GM19023 (cell line): Measurements from ENCODE around the gene SEC14L6.

Experiments
- ATAC-seq: cut with Tn5 transposase; IDR thresholded peaks from one replicate; pipeline ENCODE4 v1.9.1; 2021; ENCODE audit warnings: mild to moderate bottlenecking, moderate library complexity; ENCODE audit not compliant: unreplicated experiment

Gene SEC14L6

DNA sequence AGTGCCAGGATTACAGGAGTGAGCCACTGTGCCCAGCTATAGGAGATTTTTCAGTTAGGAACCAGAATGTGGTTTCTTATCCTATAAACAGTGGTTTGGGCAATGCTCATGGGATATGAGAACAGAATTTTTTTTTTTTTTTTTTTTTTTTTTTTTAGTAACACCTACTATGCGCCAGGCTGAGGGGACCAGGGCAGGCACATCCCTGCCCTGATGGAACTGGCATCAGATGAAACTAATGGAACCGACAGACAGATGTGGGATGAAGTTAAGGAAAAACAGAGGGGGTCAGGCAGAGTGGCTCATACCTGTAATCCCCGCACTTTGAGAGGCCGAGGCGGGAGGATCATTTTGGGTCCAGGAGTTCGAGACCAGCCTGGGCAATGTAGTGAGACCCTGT lies 45.9 kb downstream of the SEC14L6 start:
- ATAC-seq, result no peak

DNA sequence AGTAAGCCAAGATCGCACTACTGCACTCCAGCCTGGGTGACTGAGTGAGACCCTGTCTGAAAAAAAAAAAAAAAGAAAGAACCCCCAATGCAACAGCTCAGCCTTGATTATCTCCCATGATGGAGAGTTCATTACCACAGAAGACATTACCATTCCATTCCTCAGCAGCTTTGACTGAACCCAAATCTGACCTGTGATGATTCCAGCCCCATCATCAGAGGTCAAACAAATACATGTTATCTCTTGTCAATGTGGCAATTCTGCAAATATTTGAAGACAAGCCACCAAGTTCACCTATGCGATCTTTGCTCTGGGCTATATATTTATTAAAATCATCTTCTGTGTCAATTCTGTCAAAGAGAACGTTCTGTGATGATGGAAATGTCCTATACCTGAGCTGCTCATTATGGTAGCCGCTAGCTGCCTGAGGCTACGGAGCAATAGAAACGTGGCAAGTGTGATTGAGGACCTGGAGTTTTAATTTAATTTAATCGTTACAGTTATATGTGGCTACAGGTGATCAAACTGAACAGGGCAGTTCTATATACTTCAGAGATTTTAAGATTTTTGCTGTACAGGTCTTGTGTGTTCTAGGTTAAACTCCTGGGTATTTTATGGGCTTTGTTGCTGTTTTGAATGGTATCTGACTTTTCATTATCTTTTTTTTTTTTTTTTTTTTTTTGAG lies 48.9 kb downstream of the SEC14L6 start:
- ATAC-seq, result no peak

DNA sequence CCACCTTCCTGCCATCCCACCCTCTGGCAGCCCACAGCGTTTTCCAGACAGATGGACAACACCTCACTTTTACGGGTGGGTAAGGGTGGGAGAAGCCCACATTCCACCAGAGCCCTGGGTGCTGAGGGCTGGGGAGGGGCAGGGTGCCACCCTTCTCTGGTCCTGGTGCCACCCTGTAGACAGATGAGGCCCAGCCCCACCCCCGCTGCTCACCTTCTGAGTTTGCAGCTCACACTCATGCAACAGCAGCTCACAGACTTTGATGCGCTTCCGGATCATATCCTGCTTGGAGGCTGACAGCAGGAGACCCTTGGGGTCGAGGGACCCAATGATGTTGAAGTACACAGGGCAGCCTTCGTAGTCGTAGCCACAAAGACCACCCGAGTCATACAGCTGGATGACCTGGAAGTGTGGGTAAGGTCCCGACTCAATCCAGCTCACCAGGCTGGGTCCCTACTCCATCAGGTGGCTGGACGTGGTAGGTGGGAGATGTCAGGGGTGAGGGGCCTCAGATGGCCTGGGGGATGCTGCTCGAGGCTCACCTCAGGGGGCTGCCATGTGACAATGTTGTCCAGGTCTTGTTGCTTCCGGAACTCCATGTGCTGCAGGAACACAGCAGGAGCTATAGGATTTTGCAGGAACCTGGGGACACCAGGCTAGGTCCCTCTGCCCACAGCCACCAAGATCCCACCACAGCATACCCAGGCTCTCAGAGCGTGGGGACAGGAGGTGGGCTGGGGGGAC lies 51.3 kb downstream of the SEC14L6 start:
- ATAC-seq, result no peak

DNA sequence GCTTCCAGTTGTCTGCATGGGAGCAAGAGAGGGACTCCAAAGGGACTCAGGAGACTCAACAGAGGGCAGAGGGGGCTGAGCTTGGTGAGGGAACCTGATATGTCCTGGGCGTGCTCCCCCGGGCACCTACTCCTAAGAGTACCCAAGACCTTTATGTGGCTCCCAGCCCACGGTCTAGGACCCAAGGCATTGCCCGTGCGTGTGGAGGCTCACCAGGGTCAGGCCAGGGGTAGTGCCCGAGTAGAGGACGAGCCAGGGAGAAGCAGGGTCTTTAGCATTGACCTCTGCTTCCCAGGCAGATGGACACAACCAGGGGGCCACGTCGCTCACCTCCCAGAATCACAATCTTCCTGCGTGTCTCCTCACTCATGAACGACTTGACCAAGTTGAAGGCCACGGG lies 54.4 kb downstream of the SEC14L6 start:
- ATAC-seq, result no peak

DNA sequence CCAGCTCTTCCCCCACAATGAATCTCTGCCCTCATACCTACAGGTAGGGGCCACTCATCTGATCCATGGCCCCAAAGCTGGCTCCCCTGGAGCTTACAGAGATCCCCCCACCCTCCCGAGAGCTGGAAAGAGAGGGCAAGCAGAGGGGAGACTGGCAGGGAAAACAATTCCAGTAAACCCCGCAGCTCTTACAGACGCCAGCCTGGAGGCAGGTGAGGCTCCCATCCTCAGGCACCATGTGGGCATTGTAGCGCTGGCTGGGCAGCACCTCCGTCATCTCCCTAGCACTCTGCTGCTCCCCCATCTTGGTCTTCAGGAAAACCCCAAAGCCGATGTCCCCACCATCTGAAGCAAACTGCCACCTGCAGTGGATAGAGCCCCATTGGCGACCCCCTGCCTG lies 55.2 kb downstream of the SEC14L6 start:
- no peak for ATAC-seq

DNA sequence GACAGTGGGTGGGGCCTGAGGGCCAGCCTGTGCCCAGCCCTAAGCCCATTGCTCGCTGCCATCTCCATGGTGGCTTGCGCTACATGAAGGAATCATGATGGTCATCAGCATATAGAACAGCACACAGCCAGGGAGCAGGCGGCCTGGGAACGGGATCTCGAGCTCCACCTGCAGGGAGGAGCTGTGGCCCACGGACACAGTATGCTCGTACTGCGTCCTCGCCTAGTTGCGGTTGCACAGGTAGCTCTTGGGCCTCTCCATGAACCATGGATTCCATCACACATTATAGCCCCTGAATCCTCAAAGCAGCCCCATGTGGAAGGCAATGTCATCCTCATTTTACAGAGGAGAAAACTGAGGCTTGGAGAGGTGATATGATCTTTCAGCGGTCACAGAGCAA lies 56.1 kb downstream of the SEC14L6 start:
- ATAC-seq, result no peak

DNA sequence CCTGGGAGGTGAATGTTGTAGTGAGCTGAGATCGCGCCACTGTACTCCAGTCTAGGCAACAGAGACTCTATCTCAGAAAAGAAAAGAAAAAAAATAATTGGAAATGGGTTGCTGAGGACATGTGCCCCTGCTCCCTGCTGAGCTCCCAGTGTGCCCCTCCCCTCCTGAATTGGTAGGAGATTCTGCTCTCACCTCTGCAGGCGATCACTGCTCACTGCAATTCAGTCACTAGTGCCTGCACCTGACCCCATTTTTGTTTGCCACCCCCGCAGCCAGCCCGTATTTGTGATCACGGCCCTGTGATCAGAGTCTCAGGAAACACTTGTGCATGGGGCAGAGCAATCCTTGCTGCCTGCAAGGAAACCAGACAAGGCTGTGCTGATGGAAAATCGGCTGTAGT lies 58.4 kb downstream of the SEC14L6 start:
- no peak for ATAC-seq

DNA sequence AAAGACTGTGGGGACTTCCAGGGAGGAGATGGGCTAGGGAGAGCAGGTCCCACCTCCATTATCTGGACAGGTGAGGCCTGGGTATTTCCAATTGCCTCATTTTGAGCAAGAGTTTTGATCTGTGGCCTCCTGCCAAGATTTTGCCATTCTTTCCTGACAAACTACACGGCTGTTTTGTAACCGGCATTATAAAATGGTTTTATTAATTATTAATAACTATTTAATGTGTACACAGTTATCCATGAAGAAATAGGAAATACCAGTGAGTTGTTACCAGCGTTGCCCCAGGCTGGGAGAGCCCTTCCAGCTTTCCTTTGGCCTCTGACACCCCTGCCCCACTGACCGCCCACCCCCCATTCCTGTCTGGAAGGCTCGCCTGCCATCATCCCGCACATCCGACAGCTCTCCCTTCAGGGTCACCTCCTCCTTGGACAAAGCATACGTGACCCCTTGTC lies 59.9 kb downstream of the SEC14L6 start:
- no peak for ATAC-seq

DNA sequence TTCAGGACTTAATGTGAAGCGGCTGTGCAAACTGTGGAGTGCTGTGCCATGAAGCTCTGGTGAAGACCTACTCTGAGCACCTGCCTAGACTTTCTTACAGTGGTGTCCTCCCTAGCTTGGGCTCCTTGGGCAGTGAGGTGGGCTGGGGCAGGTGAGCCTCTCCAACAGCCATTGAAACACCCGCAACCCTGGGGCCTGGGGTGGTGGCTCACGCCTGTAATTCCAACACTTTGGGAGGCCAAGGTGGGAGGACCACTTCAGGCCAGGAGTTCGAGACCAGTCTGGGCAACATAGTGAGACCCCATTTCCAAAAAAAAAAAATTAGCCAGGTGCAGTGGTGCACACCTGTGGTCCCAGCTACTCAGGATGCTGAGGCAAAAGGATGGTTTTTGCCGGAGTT lies 60.4 kb downstream of the SEC14L6 start:
- no peak for ATAC-seq

DNA sequence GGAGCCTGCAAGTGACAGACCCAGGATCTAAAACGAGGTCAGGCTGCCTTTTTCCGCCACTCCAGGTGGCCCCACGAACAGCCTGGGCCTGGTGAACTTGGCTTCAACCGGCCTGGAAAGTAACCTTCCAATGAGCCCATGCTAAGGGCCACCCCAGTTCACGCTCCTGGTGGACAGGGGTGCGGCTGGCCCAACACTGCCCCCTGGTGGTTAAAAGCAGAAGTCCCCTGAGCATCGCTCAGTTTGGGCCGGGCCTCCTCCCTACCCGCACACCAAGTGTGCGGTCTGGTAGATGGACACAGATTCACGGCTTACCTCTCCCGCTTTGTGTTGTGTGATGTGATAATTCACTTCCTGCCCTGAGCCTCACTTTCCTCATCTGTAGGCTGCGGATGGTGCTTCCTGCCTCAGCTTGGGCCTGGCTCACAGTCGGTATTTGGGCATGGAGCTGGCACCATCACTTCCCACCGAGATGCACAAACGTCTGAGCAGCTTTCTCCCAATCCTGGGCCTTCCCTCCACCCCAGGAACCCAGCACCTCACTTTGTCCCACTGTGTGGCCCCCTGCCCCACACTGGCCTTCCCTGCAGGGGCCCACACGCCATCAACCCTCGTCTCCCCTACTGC lies 61.1 kb downstream of the SEC14L6 start:
- ATAC-seq, result no peak

DNA sequence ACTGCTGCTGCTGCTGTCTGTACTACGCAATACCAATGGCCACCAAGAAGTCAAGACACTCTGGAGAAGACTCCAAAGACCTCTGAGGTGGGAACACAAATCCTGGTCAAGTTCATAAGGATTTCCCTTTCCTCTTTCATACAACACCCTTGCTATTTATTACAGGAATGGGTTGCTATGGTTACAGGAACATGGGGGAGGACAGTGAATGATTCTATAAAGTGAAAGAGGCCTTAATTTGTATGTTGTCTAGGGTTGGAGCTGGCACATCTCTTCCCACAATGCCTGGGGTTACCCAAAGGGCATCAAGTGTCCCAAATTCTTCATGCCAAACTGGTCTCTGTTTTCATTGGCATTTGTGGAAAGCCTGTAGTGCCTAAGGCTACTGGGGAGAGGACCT lies 63.4 kb downstream of the SEC14L6 start:
- ATAC-seq, result no peak

DNA sequence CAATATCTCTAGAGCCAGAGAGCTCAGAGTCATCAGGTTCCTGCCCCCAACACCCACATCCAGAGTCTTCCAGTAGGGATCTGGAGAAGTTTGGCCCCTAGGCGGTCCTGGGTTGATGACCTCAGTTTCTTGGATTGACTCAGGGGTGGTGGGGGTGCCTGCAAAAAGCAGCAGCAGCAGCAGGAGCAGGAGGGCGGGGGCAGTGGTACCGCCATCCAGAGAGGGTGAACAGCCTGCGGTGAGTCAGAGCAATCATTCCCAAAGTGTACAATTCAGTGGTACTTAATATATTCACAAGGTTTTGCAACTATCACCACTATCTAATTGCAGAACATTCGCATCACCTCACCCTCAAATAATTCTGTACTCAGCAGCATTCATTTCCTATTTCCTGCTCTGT lies 64.8 kb downstream of the SEC14L6 start:
- no peak for ATAC-seq

DNA sequence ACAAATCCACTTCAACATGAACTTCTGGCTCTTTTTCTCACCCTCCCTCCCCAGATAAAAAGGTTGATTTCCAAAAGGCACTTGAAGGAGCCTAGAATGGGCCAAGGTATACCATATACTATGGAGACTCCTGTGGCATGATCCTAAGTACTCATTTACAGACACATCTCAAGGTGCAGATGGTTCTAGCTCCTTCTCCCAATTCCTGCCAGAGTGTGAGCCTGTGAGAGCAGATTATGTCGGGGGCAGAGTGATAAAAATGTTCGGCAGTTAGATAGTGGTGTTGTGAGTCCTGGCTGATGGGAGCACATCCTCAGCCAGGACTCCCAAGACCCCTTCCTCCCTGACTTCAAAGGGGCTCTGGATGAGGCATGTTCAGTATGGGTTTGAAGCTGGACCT lies 66.6 kb downstream of the SEC14L6 start:
- no peak for ATAC-seq

DNA sequence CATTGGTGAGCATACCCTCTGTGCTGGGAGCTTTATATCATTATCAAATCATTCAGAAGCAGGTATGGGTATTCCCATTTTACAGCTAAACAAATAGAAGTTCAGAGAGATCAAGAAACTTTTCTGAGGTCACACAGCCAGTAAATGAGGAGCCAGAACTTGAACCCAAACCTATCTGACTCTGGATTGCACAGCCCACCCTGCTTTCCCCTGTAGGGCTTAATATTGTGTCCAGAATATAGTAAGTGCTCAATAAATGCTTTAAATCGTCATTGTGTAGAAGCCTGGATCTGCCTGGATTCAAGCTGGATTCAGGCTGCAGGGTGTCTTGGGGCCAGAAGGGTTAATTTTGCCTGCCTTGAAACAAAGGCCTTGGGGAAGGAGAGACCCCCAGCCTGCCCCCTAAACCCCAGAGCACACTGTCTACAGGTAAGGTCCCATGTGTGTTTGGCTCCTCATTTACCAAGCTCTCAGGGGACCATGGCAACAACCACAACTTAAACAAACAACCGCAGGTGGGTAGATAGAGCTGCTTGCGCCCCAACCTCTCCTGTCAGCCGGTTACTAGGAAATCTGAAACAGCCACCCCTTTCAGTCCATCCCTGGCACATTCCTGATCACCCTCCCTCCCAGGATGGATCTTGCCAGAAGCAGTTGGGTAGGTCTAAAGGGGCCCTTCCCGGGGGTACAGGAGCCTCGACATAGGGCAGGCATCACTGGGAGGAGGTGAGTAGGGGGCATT lies 71.7 kb downstream of the SEC14L6 start:
- ATAC-seq, result no peak

DNA sequence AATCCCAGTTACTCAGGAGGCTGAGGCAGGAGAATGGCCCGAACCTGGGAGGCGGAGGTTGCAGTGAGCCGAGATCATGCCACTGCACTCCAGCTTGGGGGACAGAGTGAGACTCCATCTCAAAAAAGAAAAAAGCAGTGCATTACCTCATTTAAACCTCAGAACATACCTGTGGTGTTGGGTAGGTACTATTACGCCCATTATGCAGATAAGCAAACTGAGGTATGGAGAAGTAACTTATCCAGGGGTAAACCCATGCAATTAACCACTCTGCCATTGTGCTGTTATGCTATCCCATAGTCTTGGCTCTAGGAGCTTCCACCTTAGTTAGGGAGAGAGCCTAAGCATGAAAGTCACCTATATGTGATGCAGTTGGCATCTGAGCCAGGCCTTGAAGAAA lies 72.4 kb downstream of the SEC14L6 start:
- no peak for ATAC-seq

DNA sequence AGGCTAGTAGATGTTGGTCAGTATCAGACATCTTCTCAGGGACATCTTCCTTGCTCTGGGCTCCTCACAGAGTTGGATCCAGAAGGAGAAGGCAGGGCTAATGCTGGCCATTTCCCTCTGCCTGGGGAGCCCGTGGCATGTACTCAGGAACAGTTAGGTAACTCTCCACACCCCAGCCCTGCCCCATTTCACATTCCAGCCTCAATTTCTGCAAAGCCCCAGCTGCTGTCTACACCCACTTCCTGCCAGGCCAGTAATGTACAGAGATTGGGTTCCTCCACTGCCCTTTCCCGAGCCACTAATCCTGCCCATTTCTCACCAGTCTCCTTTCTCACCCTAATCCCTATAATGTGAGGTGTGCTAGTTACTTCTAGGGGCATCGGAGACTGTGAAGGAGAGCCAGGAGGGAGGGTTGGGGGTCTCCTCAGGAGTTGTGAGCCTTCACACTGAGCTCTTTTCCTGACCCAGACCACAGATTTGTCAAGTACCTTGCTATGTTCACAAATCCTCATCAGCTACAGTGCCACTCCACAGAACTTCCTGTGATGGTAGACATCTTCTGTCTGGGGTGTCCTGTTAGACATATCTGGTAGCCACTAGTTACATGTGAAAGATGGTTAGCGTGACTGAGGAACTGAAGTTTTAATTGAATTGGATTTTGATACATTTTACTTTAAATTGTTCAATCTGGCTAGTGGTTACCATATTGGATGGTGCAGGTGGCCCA lies 73.4 kb downstream of the SEC14L6 start:
- ATAC-seq, result no peak
